ENCODE results near the gene POLG. TPM values are rescaled to one million over a fixed set of nuclear protein-coding genes. Genes with fewer than 3 reads are reported as not detected.

POLG gene
- total RNA-seq, 1 experiment from 2014 or later: 35.7 TPM

DNA sequence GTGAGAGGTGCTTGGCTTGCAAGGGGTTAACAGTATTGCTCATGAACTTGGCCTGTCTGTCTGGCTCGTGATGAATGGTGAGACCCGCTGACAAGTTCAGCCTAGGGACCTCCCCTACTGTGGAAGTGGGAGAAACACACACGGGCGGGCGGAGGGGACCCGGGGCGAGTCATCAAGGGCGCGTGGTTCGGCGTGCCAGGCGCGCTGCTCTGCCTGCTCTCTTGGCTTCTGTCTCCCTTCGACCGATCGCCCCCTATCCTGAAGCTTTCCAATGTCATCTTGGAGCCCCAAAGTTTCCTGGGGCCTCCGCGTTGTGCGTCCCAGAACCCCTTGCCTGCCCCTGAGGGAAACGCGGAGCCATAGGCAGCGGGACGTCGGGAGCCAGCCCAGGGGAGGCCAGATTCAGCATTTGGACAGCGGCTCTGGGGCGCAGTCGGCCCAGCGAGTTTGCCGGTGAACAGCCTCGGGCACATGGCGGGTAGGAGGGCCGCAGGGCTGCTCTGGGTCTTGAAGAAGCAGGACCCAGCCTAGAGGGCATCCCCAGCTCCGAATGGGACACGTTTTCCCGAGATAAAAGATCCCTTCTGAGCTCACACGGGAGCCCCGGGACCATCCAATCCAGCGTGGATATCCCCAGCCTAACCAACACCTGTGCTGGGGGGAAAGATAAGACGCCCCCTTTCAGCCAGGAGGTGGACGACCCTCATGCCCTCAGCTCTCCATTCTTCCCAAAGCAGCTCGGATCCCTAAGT, 27.0 kb upstream of the POLG start:
- DNase-seq (ENCODE audit: low read depth, low spot score): peak; percentile 55

DNA sequence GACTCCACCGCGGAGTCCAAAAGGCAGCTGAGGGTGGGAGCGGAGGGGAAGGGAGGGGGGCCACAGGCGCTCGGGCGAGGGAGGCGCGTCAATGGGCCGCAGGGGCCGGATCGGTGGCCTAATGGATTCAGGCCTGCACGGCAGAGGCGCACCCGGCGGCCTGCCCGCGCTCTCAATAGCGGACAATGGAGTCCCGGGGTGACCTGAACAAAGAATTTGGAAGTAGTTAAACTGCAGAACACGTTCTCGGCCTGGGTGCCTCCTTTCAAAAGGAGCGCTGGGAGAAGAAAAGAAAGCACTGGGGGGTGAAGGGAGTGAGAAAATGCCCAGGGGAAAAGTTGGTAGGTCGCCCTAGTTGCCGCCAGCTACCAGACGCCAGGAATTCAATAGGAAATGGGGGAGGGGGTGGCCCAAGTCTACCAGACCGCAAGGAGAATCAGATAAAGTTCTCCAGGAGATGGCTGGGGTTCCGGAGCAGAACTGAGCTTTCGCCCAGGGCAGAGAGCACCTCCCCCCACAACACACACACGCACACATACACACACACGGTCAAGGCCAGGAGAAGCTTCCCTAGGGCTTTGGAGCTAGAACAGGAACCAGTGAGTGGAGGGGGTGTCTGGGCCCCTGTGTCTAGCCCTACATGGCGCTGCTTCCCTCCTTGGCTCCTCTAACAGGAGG, 25.8 kb upstream of the POLG start:
- in situ Hi-C loops (cut with HindIII; ENCODE audit: low pct_unique_long_range_greater_than_20kb, low sequenced_read_pairs): no loop called here
- DNase-seq (ENCODE audit: low read depth, low spot score): no peak

More for the DNA sequence above, 27.0 kb upstream of the POLG start:
- in situ Hi-C loops (cut with HindIII; ENCODE audit: low pct_unique_long_range_greater_than_20kb, low sequenced_read_pairs): no loop called here

DNA sequence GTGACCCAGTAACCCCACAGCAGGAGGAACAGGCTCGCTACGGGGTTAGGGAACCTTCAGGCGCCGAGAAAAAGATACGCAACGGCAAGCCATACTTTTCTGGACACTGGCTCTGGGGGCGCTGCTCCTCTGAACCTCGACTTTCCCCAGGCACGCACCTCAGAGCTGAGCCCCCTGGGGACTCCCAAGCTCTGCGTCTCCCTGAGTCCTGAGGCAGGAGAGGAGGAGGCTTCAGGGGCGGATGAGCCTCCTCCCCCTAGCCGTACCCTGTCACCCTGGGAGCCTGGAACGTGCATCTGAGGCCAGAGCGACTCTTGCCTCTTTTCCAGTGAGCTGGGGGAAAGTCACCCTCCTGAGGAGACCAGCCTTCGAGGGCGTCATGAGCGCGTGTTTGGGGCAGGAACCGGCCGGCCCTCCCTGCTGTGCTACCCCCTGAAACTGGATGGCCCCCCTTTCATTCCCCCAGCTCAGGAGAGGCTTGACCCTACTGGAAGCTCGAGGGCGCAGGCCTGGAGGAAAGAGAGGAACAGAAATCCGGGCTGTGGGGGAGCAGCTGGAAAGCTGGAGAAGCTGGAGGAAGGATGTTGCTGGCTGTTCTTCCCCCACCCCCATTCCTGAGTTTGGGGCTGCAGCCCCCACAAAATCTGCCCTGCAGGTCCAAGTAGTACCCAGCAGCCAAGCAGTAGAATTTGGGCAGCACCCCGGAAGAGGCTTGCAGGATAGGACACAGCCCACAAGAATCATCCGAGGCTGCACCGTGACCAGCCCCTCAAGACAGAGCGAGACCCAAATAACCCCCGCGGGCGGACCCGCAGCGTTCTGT, 25.1 kb upstream of the POLG start:
- no peak for DNase-seq (ENCODE audit: low read depth, low spot score)
- in situ Hi-C loops (cut with HindIII; ENCODE audit: low pct_unique_long_range_greater_than_20kb, low sequenced_read_pairs): no loop called here

DNA sequence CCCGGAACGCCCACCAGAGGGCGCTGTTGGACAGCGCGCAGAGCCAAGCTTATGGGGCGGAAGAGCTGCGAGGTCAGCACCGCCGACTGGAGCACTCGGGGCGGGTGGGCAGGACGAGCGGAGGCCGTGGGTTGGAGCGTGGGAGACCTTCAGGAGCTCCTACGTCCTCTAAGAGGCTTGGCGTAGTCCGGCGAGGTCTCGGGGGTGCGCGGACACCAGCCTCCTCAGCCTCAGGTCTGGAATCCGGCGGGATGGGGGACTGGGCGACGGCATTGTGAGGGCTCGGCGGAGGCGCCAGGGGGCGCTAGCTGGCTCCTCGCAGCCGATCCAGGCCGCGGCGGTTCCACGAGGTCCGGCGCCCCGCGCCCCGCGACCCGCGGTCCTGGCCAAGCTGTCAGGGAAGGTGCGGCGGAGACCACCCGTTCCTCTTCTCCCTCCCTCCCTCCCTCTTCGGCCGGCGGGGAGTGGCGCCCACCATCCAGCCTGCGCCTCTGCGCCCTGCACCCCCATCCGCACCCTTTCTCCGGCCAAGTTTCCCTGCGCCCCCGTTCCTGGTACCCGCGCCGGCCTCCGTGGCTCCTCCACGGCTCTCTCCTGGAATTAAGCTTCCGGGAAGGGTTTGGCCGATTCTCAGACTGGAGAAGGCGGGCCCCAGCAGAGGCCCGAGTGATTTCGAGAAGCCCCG, 24.3 kb upstream of the POLG start:
- in situ Hi-C loops (cut with HindIII; ENCODE audit: low pct_unique_long_range_greater_than_20kb, low sequenced_read_pairs): no loop called here
- peak; percentile 72 for DNase-seq (ENCODE audit: low read depth, low spot score)

DNA sequence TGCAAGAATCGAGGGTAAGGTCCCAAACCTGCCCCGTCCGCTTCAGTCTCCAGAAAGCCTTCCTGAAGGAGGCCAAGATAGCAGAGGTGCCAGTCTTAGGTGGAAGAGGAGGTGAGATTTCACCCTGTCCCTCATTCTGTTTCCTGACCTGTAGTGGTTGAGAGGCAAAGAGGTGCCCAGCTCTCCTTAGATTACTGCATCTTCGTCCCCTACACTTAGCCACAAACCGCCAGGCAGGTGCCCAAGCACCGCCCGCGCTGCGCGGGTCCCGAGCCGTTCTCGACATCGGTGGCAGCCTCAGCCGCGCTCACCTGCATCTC, 23.8 kb upstream of the POLG start:
- DNase-seq (ENCODE audit: low read depth, low spot score): no peak
- in situ Hi-C loops (cut with HindIII; ENCODE audit: low pct_unique_long_range_greater_than_20kb, low sequenced_read_pairs): no loop called here

DNA sequence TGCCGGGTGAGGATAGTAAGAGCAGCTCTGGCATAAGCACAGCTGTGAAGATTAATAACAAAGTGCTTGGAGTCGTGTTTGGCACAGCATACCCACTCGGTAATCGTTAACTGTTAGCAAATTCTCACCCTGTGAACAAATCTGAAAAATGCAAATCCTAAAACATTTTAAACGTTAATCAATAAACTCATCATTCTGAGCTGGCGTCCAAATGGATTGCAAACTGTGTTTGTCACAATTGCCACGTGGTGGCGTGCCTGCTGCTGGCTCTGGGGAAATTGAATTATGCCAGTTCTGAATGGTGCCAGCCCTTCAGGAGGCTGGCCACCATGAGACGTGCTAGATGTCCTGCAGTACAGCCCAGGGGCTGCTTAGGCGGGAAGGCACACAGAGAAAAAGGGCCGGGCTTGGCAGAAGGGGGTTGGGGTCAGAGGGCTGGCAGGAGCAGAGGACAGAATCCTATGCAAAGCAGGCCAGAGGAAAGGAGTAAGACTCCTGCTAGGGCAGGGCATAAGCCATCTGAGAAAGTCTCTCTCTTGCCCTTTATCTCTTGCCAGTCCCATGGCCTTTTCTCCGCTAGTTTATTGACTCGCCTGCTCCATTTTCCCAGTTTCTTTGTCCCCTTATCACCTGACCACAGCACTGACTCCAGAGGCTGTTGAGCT, 22.1 kb upstream of the POLG start:
- peak; percentile 48 for DNase-seq (ENCODE audit: low read depth, low spot score)
- in situ Hi-C loops (cut with HindIII; ENCODE audit: low pct_unique_long_range_greater_than_20kb, low sequenced_read_pairs): no loop called here

DNA sequence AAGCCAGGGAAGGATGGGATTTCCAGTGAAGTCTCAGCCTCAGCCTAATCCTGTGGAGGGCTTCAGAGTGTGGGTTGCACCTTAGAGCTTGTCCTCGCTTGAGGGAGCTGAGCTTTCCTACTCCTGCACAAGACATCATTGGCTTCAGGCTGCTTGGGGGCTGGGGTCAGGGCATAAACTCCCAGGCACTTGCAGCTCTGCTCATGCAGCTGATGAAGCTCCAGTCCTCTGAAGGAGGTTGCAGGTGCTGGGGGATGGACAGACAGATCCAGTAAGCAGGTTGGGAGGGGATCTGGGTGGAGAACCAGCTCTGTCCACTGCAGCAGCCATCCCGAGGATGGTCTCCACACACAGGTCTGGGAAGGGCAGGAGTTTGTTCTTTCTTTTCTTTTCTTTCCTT, 19.4 kb upstream of the POLG start:
- no peak for DNase-seq (ENCODE audit: low read depth, low spot score)
- in situ Hi-C loops (cut with HindIII; ENCODE audit: low pct_unique_long_range_greater_than_20kb, low sequenced_read_pairs): no loop called here

DNA sequence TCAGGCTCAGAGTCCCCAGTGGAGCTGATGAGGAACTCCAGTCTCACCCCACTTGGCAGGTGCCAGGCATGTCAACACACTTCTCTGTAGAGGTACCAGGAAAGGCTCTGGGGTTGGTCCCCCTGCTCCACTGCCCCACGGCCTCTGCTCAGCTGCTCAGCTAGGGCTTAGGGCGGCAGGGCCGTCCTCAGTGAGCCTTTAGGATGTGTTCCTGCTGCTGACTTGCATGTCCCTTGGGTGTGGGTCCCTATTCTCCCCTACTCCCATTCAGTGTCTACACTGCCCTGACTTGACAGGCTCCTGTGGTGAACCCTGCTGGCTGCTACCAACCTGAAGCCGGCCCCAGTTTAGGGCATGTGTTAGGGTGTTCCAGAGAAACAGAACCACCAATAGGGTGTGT, 17.9 kb upstream of the POLG start:
- DNase-seq (ENCODE audit: low read depth, low spot score): no peak
- in situ Hi-C loops (cut with HindIII; ENCODE audit: low pct_unique_long_range_greater_than_20kb, low sequenced_read_pairs): no loop called here

DNA sequence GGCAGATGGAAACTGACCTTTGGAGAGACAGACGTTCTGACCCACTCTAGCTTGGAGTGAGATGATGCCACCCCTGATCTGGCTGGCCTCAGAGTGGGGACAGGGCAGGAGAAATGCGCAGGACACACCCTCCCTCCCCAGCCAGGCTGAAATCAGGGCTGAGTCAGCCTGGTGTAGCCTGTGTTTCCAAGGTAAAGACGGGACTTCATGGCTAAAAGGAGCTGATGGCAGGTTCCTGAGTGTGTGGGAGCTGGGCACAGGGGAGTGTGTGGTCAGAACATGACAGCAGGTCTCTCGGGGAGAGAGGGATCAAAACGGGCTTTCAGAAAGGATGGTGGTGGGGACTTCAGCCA, 14.6 kb upstream of the POLG start:
- DNase-seq (ENCODE audit: low read depth, low spot score): no peak
- in situ Hi-C loops (cut with HindIII; ENCODE audit: low pct_unique_long_range_greater_than_20kb, low sequenced_read_pairs): no loop called here

DNA sequence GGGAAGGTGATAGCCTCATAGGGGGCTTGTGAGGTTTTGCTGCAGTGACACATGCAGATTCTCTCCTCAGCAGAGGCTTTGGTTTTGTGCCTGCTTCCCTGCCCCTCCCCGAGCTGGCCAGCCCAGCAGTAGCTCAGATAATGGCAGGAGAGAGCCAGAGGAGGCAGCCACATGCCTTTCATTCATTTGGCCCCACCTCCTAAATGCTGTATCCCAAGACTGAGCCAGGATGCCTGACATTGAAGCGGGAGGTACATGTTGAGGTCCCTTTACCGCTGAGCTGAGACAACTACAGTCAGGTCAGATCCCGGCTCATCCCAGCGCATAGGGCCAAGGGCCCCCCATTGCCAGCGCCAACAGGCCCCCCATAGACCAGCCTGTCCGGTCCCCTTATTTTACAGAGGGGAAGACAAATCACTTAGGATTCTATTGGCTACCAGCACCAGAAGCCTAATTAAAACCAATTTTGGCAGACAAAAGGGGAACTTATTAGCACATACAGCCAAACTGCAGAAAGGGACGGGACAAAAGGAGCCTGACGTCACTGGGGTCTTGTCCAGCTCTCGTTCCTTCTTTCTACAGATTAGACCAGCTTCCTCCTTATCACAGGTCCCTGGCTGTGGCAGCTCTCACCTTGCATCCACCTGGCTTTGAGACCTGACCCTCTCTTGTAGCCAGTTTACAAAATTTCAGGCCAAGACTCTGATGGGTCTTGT, 12.1 kb upstream of the POLG start:
- no peak for DNase-seq (ENCODE audit: low read depth, low spot score)
- in situ Hi-C loops (cut with HindIII; ENCODE audit: low pct_unique_long_range_greater_than_20kb, low sequenced_read_pairs): no loop called here

DNA sequence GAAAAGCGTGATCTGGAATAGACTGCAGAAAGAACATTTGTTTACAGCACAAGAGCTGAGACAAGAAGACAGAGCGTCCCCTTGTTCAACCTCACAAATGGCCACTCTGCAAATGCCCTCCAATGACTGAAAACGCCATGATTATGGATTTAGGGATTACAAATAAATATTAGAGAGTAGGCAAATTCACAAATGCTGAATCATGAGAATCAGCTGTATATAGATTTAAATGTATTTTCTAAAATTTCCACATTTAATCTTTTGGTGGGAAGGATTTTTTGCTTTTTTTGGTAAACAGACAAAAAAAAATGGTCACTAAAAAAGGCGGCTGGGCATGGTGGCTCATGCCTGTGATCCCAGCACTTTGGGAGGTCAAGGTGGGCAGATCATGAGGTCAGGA, 10.6 kb upstream of the POLG start:
- DNase-seq (ENCODE audit: low read depth, low spot score): no peak
- in situ Hi-C loops (cut with HindIII; ENCODE audit: low pct_unique_long_range_greater_than_20kb, low sequenced_read_pairs): no loop called here

DNA sequence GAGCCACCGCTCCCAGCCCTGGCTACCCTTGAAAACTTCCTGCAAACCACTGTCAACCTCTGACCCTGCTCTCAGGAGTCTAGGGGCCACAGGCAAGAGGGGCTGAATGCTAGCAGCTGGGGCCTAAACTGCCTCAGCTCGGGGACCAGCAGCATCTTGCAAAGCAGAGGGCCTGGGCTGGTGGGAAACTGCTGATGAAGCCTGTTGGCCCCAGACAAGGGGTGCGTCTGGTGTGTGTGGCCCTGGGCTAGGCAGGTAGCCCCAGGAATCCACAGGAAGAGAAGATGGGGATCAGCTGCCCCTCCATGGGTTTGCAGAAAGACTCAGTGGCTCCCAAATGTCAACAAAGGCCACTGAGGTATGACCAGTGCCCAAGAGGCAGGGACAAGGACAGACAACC, 8.2 kb upstream of the POLG start:
- in situ Hi-C loops (cut with HindIII; ENCODE audit: low pct_unique_long_range_greater_than_20kb, low sequenced_read_pairs): no loop called here
- no peak for DNase-seq (ENCODE audit: low read depth, low spot score)

DNA sequence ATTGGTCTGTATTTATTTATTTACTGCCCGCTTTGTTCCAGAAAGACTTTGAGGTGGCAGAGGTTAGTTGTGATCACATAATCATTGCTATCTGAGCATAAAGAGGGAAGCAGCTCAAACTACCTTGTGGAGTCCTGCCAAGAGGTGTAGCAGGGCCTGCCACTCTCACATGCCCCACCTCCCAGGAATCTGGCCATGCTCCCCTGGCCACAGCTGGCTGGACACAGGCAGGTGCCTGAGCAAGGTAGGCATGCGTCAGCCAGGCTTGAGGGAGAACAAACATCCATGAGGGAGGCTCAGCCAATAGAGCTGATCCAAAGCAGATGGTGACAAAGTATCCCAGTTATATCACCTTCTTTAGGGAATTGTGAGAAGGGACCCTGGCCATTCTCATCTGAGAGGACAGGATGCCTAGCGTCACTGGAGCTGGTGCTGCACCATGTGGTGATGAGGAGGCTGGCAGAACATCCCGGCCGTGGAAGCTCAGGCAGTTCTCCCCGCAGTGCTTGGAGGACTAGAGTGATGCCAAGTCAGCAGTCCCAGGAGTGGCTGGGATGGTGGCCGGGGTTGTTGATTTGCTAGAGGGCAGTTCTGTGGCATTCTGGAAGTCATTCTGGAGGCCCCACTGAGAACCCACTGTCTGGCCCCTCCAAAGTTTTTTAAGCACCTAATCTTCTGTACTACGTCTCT, 6.8 kb upstream of the POLG start:
- in situ Hi-C loops (cut with HindIII; ENCODE audit: low pct_unique_long_range_greater_than_20kb, low sequenced_read_pairs): no loop called here
- DNase-seq (ENCODE audit: low read depth, low spot score): no peak

DNA sequence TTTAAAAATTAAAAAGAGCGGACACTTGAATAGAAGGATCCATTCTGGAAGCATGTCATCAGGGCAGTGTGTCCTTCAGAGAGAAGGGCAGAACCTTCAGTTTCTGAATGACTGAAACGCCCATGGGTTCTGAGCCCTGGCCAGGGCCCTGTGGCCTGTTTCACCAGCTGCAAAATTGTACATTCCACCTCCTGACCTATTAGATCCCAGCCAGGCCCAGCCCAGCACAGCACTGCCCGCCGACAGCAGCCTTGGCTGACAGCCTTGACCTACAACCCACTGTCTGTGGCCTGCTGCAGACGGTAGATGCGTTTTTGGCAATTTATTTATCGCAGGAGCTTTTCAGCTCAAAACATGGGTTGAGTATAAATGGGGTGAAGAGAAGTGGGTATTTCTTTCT, 5.9 kb upstream of the POLG start:
- DNase-seq (ENCODE audit: low read depth, low spot score): no peak
- in situ Hi-C loops (cut with HindIII; ENCODE audit: low pct_unique_long_range_greater_than_20kb, low sequenced_read_pairs): no loop called here

DNA sequence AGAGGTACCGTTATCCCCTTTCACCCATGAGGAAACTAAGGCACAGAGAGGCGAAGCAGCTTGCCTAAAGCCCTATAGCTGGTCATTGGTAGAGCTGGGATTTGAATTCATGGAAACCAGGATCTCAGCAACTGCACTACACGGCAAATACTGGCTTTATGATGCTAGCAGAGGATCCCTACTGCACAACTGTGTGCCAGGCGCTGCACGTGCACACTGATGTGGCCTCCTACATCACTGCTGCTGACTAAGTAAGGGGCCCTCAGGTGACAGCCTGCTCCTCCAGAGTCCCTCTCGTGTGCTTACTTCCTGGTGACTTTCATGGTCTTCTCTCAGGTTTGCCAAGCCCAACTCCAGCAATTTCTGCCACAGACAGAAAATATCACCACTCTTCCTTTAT, 3.4 kb upstream of the POLG start:
- in situ Hi-C loops (cut with HindIII; ENCODE audit: low pct_unique_long_range_greater_than_20kb, low sequenced_read_pairs): no loop called here
- DNase-seq (ENCODE audit: low read depth, low spot score): no peak

DNA sequence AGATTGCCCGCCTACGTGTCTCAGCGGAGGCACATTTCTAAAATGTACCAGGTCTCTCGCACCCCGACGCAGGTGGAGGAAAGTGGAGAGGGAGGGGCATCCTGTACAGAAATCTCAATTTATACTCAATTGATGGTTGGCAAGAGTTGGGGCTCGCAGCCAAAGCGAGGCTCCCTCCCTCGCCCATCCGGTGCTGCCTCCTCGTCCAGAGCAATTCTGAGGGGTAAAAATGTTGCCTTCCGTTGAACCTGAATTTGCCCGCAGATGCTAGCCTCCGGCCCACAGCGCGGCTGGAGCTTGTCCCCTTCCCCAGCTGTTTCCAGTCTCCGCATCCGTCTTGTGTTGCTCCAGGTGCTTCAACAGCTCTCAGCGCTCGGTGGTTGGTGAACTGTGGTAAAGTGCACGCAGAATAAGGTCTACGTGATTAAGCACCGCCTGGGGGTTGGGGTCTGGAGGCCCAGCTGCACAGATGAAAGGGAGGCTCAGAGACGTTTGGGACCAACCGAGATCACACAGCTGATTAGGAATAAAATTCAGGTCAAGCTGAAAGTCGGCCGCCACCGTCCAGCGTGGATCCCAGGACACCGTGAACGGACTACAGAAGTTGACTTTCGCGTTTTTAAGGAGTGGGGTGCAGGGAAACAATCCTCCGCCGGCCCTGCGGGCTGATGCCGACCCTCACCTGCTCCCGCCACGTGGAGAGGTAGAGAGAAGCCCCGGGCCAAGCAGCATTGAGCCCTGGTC, 846 bp upstream of the POLG start:
- DNase-seq (ENCODE audit: low read depth, low spot score): no peak
- in situ Hi-C loops (cut with HindIII; ENCODE audit: low pct_unique_long_range_greater_than_20kb, low sequenced_read_pairs): no loop called here

All from SK-MEL-5 (cell line).